Measurements from ENCODE around the gene LRRC17.

DNA sequence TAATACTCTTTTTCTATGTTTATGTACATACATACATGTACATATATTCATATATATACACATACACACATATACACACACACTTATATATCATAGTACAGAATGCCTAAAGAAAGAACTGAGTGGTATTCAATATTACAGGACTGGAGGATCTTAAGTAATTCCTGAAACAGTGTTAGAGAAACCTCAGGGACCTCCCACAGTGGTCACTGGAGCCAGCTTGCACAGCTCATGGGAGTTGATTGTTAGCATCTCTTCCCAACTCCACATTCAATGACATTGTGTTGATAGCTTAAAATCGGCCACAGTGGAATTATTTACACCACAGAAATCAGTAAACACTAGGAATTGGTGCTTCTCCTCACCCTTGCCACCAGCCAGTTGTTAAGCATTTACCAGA lies 6.0 kb downstream of the LRRC17 start:
- TF ChIP-seq, protein P1, sequence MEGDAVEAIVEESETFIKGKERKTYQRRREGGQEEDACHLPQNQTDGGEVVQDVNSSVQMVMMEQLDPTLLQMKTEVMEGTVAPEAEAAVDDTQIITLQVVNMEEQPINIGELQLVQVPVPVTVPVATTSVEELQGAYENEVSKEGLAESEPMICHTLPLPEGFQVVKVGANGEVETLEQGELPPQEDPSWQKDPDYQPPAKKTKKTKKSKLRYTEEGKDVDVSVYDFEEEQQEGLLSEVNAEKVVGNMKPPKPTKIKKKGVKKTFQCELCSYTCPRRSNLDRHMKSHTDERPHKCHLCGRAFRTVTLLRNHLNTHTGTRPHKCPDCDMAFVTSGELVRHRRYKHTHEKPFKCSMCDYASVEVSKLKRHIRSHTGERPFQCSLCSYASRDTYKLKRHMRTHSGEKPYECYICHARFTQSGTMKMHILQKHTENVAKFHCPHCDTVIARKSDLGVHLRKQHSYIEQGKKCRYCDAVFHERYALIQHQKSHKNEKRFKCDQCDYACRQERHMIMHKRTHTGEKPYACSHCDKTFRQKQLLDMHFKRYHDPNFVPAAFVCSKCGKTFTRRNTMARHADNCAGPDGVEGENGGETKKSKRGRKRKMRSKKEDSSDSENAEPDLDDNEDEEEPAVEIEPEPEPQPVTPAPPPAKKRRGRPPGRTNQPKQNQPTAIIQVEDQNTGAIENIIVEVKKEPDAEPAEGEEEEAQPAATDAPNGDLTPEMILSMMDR (conservative IDR thresholded peaks at IDR 0.05): no peak
- TF ChIP-seq ZFX (IDR thresholded peaks at IDR 0.05): no peak
